Activated T-cell treated with anti-CD3 and anti-CD28 coated beads, Interleukin-2, amount 50 U/mL, for 48 hours (primary cell): ENCODE data around the gene LHFPL2.
"Not testable (repeated sequence)": the region's sequence is repeated elsewhere in the genome, so short reads cannot be mapped to it uniquely, and the experiment has no call there.

Experiments
- DNase-seq, 2 experiments: peaks; one replicate each; pipeline ENCODE4 v3.0.0-alpha.2; 2020

The LHFPL2 gene

DNA sequence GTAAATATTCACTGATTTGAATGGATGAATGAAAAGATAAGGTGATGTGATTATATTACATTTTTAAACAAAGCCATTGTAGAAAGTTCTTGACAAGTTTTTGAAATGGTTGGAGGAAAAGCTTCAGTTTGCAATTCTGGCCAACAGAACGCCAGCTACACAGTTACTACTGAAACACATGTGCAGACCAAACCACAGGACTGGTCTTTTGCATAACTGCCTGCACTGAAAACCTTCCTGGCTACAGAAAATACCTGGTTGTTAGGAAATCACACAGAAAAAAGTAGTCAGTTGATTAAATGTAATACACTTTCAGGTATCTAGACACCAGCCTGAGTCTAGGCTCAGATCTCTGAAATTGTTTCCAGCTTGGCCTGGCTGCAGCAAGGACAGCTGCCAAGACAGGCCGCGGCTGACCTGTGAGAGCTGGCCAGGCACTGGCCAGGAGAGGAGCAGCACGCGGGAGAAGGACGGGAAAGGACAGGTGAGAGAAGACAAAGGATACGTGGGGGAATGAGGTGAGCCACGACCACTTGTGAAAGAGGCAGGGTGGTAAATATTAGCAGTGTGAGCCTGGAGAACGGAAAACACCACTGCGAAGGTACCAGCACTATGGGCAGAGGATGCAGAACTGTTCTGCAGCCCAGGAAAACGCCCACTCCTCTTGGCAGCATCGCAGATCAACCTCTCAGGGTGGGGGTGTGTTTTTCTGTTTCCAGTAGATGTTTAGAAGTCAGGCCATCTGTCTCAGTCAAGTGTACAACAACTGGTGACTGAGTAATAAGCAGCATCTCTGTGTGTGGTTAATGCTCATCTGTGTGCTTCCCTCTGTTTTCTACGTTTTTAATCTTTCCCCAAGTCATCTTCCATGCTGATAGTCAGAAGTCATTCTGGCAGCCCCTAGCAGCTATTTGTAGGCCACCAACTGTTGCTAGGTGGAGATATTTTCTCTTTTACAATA lies 150.7 kb downstream of the LHFPL2 start:
- no peak for DNase-seq

DNA sequence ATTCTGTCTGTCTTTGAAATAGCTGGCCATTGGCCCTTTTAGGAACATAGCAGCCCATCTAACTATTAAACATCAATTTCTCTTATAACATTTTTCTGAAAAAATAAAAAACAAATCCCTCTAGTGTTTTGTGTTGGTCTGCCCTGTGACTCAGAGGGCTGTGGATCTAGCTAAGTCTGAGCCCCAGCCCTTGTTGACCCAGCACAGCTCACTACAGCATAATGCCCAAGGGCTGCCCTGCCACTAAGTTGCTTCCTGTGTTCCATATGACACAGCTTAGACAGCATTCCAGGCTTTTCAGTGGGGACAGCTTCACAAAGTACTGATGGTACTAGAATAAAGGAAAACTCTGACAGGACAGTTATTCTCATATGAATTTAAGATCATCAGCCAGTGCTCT lies 152.2 kb downstream of the LHFPL2 start:
- no peak for DNase-seq

DNA sequence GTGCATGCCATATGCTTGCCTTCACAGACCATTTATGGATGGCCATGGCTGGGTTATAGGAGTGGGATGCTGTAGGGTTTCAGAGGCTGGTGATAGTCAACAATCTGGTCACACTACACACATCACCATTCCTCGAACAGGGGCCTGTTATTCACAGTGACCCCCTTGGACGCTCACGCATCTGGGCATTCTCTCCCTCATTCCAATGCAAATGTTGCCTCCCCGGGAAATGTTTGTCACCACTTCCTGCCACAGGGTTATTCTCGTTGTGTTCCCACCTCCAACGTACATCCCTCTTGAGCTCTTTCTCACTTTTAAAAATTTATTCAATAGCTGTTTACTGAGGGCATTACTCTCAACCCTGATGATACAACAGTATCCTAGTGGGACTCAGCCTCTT lies 152.8 kb downstream of the LHFPL2 start:
- DNase-seq = no peak

DNA sequence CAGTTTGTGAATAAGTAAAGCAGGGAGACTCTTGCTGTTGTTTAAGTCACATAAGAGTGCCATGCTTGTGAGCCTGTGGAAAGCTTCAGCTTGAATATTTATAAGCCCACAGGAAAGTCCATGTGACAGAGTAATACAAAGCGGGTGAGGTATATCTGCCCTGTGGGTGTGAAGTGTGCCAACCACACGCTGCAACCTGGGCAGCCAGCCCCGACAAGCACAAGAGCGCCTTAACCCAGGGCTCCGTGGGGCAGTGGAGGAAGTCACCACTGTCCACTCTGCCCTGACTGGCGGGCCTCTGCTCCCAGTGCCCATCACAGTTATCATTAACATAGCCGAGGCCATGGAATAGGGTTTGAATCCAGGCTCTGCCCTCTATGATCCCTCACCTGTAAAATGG lies 155.9 kb downstream of the LHFPL2 start:
- no peak for DNase-seq

DNA sequence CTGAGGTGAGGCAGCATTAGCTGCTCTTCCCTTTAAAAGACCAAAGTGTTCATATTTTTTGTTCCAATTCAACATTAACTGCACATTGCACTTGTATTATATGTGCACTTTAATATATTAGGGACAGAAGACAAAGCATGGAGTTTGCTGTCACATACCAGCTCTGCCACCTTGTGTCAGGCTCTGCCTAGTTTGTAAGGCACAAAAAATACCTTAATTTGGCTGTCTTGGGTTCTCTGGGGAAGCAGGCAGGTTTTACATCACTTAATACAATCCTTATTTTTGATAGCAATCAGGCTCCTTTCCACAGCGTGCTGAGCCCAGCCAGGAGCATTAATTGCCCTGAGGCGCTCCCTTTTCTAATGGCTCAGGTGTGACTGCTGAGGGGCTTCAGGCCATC lies 156.3 kb downstream of the LHFPL2 start:
- no peak for DNase-seq

DNA sequence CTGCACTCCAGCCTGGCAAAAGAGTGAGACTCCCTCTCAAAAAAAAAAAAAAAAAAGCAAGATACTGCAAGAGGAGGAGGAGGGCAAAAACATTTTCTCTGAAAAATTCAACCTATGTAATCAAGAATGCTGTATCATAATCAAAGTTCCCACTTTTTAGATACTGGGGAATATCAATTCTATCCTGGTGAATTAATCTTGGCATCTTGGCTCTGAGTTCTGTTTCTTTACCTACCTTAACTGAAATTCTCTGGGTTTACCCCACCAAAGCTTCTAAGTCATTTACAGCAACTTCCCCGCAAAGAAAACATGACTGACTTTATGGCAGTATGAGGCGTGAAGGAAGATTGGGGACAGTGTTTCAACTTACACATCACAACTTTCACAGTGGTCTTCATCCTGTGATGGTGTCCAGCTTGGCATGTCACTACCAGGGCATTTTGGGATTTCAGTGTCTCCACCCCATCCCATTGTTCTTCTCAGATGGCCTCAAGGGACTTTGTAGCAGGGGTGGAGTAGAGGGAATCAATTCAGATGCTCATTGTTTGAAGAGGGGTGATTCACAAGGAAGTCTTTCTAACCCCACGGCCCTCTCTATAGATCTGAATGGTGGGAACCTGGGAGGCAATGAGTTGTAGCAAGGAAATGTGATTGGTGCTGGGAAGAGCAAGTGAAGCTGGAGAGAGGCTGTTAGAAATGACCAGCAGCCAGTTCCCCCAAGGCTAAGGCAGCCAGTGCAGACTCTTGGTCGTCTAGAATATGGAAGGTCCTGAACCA lies 157.7 kb downstream of the LHFPL2 start:
- no peak for DNase-seq

DNA sequence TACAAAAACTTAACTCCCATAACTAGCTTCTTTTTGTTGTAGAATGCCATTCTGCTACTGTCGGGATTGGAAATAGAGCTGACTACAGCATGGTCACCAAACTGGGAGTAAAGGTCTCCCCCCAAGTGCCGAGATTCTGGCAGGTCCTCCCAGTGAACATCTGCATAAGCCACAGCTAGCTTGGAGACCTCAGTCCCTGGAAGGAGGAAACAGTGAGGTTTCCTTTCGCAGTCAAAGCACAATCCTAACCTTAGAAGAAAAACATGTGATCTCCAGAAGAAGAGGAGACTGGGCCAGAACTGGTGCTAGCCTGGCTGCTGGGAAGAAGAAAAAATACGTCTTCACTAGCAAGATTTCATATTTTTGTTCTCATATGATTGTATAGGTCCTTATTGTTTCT lies 160.7 kb downstream of the LHFPL2 start:
- DNase-seq = no peak

DNA sequence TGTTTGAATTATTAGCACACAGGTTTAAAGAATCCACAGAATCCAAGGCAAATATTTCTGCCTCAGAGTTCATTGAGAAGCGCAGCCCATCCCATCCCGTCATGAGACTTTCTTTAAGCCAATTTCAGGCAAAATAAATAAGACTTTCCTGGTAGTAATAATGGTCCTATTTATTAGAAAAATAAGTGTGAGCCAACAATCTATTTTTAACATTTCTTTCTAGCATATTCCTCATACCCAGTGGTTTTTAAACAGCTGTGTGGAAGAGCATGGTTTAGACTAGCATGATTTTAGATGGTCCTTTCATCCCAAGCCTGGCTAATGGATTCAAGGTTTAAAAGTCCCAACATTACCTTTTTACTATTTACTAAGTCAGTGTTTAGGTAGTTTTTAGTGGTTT lies 162.4 kb downstream of the LHFPL2 start:
- no peak for DNase-seq

DNA sequence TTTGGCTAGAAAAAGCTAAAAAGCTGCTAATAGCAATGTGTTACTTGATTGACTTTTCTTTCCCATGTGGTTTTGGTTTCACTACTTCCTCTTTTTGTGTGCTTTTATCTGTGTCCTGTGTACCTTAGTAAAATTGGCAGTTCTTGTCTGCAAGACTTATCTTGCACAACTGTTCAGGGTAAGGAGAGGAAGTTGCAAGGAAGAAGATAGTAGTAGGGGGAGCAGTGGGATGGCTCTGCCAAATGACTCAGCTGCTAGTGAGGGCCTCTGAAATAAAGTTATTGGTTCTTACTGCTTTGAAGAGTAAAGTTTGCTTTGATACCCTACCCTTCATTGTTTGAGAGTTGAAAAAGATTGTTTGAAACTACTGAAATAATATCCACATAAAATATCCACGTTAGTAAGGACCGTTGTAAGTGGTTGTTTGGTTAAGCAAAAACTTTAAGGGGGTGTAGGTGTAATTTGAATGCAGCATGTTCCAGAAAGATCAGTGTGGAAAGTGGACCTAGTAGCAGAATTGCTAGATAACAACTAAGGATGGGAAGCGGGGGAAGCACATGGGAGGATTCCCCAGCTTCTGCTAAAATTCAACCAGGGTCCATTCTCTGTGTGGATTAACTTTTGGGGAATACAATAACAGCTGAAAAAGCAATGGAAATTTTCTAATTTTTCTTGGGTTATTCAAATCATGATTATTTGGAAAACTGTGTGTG lies 164.6 kb downstream of the LHFPL2 start:
- DNase-seq = no peak

DNA sequence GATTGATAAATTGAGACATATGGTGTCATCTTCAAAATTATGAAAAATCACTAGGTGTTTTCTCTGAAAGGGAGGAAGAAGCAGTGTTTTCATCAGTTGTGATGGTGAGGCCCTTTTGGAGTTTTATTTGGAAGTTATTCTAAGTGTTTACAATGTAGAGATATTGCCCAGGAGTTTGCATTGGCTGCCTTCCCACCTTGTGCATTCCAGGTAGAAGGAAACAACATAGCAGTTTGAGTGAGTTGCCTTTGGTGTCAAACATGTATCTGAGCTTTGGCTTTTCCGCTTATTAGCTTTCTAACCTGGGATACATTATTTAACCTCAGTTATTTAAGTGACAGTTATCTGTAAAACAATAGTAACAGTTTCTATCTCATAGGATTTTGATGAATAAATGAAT lies 165.6 kb downstream of the LHFPL2 start:
- no peak for DNase-seq

DNA sequence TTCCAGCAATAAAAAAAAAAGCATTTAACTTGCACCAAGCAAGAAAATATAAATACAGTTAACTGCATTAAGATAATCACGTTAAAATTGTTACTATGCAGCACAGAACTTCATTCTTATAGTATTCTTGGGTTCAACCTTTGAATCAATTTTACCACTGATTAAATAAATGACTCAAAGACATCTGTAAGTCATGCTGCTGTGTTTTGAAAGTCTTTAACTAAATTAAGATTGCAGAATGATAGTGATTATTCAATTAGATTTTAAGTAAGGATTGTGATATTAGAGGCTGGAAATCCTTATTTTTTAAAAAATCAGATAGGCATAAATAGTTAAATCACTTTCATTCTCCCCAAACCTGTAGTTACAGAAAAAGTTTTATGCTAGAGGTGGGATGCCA lies 171.8 kb downstream of the LHFPL2 start:
- DNase-seq = no peak

DNA sequence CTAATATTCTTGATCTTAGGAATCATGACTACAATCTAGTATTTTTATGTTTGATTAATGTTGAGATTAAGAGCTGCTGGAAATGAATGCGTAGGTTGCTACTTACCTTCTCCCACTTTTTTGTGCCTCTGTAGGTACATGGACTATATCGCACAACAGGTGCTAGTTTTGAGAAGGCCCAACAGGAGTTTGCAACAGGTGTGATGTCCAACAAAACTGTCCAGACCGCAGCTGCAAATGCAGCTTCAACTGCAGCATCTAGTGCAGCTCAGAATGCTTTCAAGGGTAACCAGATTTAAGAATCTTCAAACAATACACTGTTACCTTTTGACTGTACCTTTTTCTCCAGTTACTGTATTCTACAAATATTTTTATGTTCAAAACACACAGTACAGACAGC lies 173.2 kb downstream of the LHFPL2 start:
- DNase-seq = no peak

DNA sequence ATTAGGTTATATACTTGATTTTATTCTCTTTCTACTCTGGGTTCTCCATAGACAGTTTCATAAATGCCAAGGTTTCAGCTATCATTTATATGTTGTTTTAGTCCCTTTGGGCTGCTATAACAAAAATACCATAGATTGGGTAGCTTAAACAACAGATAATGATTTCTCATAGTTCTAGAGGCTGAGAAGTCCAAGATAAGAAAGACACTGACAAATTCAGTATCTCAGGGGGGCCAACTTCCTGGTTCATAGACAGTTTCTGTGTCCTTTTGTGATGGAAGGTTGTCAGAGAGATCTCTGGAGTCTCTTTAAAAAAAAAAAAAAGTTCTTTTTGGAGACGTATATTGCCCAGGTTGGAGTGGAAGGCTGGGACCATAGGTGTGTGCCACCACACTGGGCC lies 174.8 kb downstream of the LHFPL2 start:
- no peak for DNase-seq

DNA sequence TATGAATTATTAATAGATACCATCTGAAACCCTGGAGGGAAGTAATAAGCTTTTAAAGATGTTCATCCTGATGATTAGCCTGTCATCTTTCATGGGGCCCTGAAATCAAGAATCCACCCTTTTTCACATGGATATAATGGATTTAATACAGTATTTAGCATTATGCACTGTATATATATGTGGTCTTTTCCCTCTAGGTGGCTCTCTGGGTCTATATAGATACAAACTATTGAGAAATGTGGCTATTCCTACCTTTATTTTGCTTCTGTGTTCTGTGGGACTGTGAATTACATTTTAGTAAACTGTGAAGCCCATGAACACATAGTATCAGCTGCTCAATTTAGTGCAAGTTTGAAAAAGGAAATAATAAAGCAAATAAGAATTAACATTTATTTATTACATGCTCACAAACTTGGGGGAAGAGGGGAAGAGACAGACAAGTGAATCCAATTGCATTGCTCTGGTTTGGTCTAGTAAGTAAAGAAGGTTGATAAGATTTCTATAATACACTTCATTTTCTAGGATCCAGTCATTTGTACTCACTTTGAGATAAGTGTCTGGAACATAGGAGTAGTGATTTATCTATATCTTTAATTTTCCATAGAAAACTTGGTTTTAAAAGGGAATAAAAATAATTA lies 176.0 kb downstream of the LHFPL2 start:
- DNase-seq = no peak

DNA sequence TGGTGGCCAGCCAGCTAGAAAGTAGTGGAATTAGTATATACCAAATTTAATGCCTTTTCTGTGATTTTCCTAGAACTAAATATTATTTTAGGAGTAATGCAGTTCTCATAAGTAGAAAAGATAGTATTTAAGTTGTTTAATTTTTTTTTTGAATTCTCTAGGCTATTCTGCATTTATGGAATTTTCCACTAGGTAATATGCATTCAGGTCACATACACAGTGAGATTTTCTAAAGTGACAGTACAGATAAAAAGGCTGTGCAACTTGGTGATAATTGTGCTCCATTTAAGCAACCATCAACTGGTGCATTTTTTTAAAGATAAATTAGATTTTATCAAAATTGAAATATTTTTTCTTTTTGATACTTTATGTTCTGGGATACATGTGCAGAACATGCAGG lies 176.7 kb downstream of the LHFPL2 start:
- DNase-seq = no peak

DNA sequence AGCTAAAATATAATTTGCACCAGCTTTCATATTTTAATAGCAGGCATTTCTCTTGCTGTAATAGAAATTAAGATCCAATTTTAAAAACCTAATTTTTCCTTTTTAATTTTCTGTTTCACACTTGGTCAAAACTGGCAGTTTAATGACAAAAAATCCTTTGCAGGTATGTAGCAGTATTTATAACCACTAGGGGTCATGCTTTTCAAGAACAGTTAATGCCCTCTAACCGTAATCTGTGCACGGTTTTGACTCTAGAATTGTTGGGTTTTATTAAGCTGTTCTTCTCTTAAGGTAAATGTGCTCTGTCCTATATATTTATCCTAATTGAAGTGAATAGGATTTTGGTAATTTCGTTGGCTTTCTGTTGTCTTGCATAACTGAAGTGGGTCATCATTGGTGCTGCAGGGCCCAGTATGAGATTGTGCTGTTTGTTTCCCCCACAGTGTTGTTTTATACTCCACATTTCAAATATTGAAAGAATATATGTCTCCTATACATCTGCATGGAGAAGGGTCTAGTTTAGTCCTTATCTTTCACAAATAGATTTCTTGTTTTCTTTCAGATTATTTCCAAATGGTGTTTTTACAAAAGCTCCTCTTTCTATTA lies 180.7 kb downstream of the LHFPL2 start:
- no peak for DNase-seq

DNA sequence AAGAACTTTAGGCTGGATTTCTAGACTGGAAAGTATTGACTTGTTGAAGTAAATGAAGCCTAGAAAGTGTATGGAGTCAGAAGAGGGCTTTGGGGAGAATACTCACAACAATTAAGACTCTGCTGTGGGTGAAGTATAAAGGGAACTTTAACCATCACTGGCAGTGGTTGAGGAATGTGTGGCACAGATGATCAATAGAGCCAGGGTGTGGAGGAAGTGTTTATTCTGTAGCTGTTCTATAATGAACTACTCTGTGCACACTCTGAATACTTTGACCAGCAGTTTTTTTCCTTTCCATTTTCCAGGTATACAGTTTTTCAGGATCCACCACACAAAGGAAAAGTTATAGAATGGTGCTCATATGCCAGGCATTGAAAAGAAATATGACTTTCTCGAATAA lies 181.4 kb downstream of the LHFPL2 start:
- no peak for DNase-seq

DNA sequence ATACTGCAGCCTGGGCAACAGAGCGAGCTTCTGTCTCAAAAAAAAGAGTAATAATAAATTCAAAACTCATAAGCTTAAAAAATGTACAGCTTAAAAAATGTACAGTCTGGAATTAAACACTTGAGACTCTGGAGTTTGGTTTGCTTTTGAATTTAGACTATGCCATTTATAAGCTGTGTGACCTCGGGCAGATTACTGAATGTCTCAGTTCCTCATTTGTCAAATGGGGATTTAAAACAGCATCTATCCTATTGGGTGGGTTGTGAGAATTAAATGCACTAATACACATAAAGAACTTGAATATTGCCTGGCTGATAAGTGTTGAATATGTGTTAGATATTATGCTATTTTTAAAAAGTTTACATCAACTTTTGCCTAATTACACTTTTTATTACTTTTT lies 189.7 kb downstream of the LHFPL2 start:
- DNase-seq = no peak

DNA sequence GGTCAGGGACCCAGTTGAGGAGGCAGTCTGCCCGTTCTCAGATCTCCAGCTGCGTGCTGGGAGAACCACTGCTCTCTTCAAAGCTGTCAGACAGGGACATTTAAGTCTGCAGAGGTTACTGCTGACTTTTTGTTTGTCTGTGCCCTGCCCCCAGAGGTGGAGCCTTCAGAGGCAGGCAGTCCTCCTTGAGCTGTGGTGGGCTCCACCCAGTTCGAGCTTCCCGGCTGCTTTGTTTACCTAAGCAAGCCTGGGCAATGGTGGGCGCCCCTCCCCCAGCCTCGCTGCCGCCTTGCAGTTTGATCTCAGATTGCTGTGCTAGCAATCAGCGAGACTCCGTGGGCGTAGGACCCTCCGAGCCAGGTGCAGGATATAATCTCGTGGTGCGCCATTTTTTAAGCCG lies 191.1 kb downstream of the LHFPL2 start:
- not testable (repeated sequence) for DNase-seq

DNA sequence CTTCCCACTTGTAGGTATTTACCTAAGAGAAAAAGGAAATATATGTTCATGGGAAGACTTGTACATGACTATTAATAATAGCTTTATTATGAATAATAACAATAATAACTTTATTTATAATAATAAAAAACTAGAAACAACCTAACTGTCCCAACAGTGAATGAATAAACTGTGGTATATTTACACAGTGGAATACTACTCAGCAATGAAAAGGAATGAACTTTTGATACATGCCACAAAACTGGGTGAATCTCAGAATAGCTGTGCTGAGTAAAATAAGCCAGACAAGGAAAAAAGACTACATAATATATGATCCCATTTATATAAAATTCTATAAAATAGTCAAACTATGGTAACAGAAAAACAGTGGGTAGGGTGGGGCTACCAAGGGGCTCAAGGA lies 199.5 kb downstream of the LHFPL2 start:
- DNase-seq = no peak

DNA sequence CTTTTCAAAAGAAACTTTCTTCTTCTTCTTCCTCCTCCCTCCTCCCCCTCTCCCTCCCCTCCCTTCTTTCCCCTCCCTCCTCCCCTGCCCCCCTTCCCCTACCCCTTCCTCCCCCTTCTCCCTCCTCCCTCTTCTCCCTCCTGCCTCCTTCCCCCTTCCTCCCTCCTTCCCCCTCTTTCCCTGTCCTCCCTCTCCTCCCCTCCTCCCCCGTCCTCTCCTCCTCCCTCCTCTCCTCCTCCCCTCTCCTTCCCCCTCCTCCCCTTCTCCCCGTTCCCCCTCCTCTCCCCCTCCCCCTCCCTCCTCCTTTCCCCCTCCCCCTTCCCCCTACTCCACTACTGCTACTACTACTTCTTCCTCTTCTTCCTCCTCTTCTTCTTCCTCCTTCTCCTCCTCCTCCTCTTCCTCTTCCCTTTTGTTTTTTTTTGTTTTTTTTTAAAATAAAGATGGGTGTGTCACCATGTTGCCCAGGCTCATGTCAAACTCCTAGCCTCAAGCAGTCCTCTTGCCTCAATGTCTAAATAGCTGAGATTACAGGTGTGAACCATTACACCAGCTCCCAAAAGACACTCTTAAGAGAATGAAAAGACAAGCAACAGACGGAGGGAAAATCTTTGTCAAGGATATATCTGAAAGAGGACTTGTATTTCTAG lies 200.7 kb downstream of the LHFPL2 start:
- no peak for DNase-seq
